Loucy (cell line): ENCODE results near the gene TOM1L2.

Experiments
- EZH2phosphoT487 ChIP-seq: fragments of 200-600 bp; IDR thresholded peaks from 2 replicates; pipeline ENCODE4 v1.6.1; 2018; ENCODE audit warnings: antibody characterized with exemption, mild to moderate bottlenecking, moderate library complexity, borderline replicate concordance
- TF ChIP-seq, protein P1 (sequence below): fragments of 200-600 bp; sonication (generic); conservative IDR thresholded peaks from 2 replicates; pipeline ENCODE4 v1.5.1; 2014; ENCODE audit warnings: mild to moderate bottlenecking, antibody characterized with exemption, low read length

DNA sequence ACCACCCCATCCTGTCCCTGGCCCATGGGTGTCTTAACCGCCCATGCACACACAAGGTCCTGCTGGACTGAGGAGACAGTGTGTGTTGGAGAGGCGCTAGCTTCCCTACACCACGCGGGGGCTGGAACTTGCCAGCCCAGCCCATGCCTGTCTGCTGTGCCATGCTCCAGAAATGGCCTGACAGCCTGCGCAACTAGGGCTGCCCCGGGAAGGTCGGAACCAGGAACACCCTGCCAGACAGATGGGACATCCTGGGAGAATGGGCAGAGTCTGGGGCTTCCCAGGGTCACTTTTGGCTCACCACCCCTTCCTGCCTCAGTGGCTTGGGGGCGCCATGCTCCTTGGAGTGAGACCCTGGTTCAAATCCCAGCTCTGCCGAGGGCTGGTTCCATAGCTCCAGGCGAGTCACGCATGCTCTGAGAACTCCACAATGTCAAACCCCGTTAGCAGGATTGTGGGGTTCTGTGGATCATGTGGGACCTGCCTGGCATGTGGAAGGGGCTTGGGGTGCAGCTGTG lies 171.6 kb downstream of the TOM1L2 start:
- TF ChIP-seq, protein P1, sequence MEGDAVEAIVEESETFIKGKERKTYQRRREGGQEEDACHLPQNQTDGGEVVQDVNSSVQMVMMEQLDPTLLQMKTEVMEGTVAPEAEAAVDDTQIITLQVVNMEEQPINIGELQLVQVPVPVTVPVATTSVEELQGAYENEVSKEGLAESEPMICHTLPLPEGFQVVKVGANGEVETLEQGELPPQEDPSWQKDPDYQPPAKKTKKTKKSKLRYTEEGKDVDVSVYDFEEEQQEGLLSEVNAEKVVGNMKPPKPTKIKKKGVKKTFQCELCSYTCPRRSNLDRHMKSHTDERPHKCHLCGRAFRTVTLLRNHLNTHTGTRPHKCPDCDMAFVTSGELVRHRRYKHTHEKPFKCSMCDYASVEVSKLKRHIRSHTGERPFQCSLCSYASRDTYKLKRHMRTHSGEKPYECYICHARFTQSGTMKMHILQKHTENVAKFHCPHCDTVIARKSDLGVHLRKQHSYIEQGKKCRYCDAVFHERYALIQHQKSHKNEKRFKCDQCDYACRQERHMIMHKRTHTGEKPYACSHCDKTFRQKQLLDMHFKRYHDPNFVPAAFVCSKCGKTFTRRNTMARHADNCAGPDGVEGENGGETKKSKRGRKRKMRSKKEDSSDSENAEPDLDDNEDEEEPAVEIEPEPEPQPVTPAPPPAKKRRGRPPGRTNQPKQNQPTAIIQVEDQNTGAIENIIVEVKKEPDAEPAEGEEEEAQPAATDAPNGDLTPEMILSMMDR, result no peak
- no peak for TF ChIP-seq EZH2phosphoT487
